ENCODE data around the gene NDE1. TPM values are rescaled to one million over a fixed set of nuclear protein-coding genes. Genes with fewer than 3 reads are reported as not detected.
A peak's percentile ranks its signal among the peaks of the same experiment; 100 is the strongest.

Gene NDE1
- total and polyA plus RNA-seq, 2 of the 8 experiments (the other 6 are each of a cell fraction or from before 2014, with no cell fraction given), result 13.3 to 41.3 TPM

DNA sequence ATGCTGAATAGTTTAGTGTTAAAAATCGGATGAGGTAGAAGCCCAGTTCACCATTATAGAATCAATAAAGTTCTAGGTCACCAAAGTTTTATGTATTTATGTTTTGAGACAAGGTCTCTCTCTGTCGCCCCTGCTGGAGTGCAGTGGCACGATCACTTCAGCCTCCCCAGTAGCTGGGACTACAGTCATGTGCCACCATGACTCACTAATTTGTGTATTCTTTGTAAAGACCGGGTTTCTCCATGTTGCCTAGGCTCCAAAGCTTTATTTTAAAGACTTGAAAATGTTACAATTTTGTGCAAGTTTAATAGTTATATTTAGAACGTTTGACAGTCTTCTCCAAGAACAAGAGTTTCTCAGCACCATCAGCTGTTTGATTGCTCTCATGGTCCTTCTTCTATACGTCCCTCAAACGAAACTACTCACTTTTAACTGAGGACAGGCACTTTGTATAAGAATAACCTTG is 32.1 kb downstream of the NDE1 start:
- H2AK5ac ChIP-seq (ENCODE audit: low read depth, low read length), result no peak overlapping the region
- FAIRE-seq, result no peak
- no peaks in the 10 kb centered on the region for H4K20me1 ChIP-seq (replicated peaks in 1 of 2; ENCODE audit: control insufficient read depth in 1 of 2, insufficient read depth in 2 of 2, low read length in 2 of 2)
- no peak overlapping the region for H3K23ac ChIP-seq (ENCODE audit: insufficient read length)
- CTCF ChIA-PET (ENCODE audit: partially characterized antibody), result interaction anchor here (0.5 to 2.7 kb wide), 22 partner anchors 9 to 440 kb away, joined by 3 to 17 read pairs (median 4); partner anchors contain the start of gene MARF1
- H3K27ac ChIP-seq (ENCODE audit: low read depth, low read length), result no peak overlapping the region
- H3K18ac ChIP-seq (ENCODE audit: extremely low read depth, low read length), result no peak overlapping the region
- 66% methylated on average over 7 of the region's 7 CpGs; no CpG with 5 or more reads in 1 of the 2 experiments for WGBS, 2 experiments (ENCODE audit: extremely low coverage in 1 of 2, insufficient coverage in 1 of 2, insufficient read length in 1 of 2, insufficient replicate concordance in 2 of 2, low coverage in 1 of 2, low lambda C conversion rate in 2 of 2, missing lambda C conversion rate in 1 of 2)
- peaks cover 0 to 7% (median 3%) of the 10 kb centered on the region in 4 experiments; a peak in 5 of 8 replicates for H3K36me3 ChIP-seq (ENCODE audit: control insufficient read depth in 2 of 4, insufficient read depth in 4 of 4, low read length in 3 of 4)
- POLR2A ChIA-PET (ENCODE audit: partially characterized antibody), result interaction anchor here (0.7 to 1.0 kb wide), 2 partner anchors 15 to 24 kb away, joined by 3 read pairs; no protein-coding TSS in a partner anchor
- H4K8ac ChIP-seq (ENCODE audit: extremely low read depth, insufficient read depth, low read length), result no peak overlapping the region
- no peak overlapping the region for H3K14ac ChIP-seq (ENCODE audit: insufficient read length)
- H3K27me3 ChIP-seq (replicated peaks in 1 of 4; ENCODE audit: control insufficient read depth in 3 of 4, extremely low read depth in 1 of 4, insufficient read depth in 3 of 4, low read length in 3 of 4), result no peaks in the 10 kb centered on the region
- H2AFZ ChIP-seq (ENCODE audit: low read length), result 0 out of 2 replicates have a peak overlapping the region, but pooled peaks have one; percentile 3
- H3K79me2 ChIP-seq (ENCODE audit: control insufficient read depth in 1 of 2, insufficient read depth in 2 of 2, low read length in 2 of 2), result no peaks in the 10 kb centered on the region
- no peak overlapping the region for H3K56ac ChIP-seq (replicated peaks; ENCODE audit: insufficient read length, low read depth, low read length)
- H3K23me2 ChIP-seq (ENCODE audit: low read depth, low read length), result no peaks in the 10 kb centered on the region
- no peak overlapping the region for H3K9ac ChIP-seq (replicated peaks in 1 of 4; ENCODE audit: extremely low read depth in 1 of 4, low read depth in 3 of 4, low read length in 3 of 4)
- H3K4ac ChIP-seq (replicated peaks; ENCODE audit: insufficient read length, low read depth, low read length), result no peak overlapping the region
- H3K4me3 ChIP-seq (ENCODE audit: extremely low read depth in 1 of 4, insufficient read depth in 2 of 4, low read depth in 3 of 4, low read length in 4 of 4), result no peak overlapping the region
- no peak overlapping the region for H2BK12ac ChIP-seq (ENCODE audit: low read depth, low read length)
- H2BK20ac ChIP-seq (ENCODE audit: low read length), result no peak overlapping the region
- DNase-seq (ENCODE audit: low read depth in 1 of 2, low spot score in 2 of 2), result peak in 1 of 2 experiments; percentile 48
- no peaks in the 10 kb centered on the region for H3K4me1 ChIP-seq (replicated peaks in 1 of 4; ENCODE audit: control insufficient read depth in 3 of 4, insufficient read depth in 4 of 4, low read length in 3 of 4)
- H2BK15ac ChIP-seq (ENCODE audit: low read length), result no peak overlapping the region
- H3K79me1 ChIP-seq (ENCODE audit: low read depth, low read length), result no peaks in the 10 kb centered on the region
- H2BK5ac ChIP-seq (ENCODE audit: low read depth, low read length), result no peak overlapping the region
- H2BK120ac ChIP-seq (replicated peaks; ENCODE audit: low read depth, low read length), result no peak overlapping the region
- H4K5ac ChIP-seq (ENCODE audit: insufficient read length, low read depth, low read length), result no peak overlapping the region
- no peaks in the 10 kb centered on the region for H3K9me3 ChIP-seq (ENCODE audit: insufficient read depth in 2 of 2, low read depth in 1 of 2, low read length in 1 of 2)
- H4K91ac ChIP-seq (replicated peaks; ENCODE audit: insufficient read length, low read length), result no peak overlapping the region
- H3K4me2 ChIP-seq (ENCODE audit: insufficient read depth in 1 of 2, low read depth in 2 of 2, low read length in 2 of 2), result no peak overlapping the region
- TF ChIP-seq POLR2AphosphoS5 (IDR thresholded peaks at IDR 0.05; ENCODE audit: low read depth, low read length) (no peak), JUND (IDR thresholded peaks at IDR 0.05; ENCODE audit: low read length) (peak; percentile 83), NRF1 (IDR thresholded peaks at IDR 0.05; ENCODE audit: low read depth, low read length) (no peak), SIN3A (conservative IDR thresholded peaks at IDR 0.05 in 1 of 2, IDR thresholded peaks at IDR 0.05 in 1 of 2; ENCODE audit: low read depth in 1 of 2, low read length in 2 of 2) (no peak), HDAC2 (IDR thresholded peaks at IDR 0.05; ENCODE audit: borderline replicate concordance in 1 of 2, low read depth in 2 of 2, low read length in 2 of 2) (no peak), FOSL1 (IDR thresholded peaks at IDR 0.05; ENCODE audit: insufficient read depth, low read depth, low read length) (no peak)

All from H1 (cell line).